Activated T-helper 1 cell treated with anti-CD3 and anti-CD28 coated beads, Interleukin-12 subunit alpha, Interleukin-12 subunit beta, Interleukin-2, Interleukin-4 antibody, amounts not matched to agents 30 ng/mL and 10 ng/mL and 1 ng/mL, durations not matched to agents 14 hours and 24 hours and 36 hours (primary cell): ENCODE data around the gene C6orf47. TPM values are rescaled to one million over a fixed set of nuclear protein-coding genes. Genes with fewer than 3 reads are reported as not detected.

Experiments used
- DNase-seq: peaks from one replicate; pipeline ENCODE4 v3.0.0; 2021; ENCODE audit warnings: low spot score
- H3K27ac Mint-ChIP-seq: one replicate; pipeline ENCODE4 v1.8.0; 2021; ENCODE audit warnings: mild to moderate bottlenecking, mixed read lengths
- H3K27me3 Mint-ChIP-seq: one replicate; pipeline ENCODE4 v1.8.0; 2022; ENCODE audit warnings: mild to moderate bottlenecking, moderate library complexity, mixed read lengths; ENCODE audit not compliant: insufficient read depth
- H3K36me3 Mint-ChIP-seq: one replicate; pipeline ENCODE4 v1.8.0; 2021; ENCODE audit warnings: low read depth, mixed read lengths
- H3K4me1 Mint-ChIP-seq: one replicate; pipeline ENCODE4 v1.8.0; 2021; ENCODE audit warnings: low read depth, mixed read lengths
- H3K4me3 Mint-ChIP-seq: one replicate; pipeline ENCODE4 v1.8.0; 2021; ENCODE audit warnings: mild to moderate bottlenecking, moderate library complexity, mixed read lengths
- H3K9me3 Mint-ChIP-seq: one replicate; pipeline ENCODE4 v1.8.0; 2021; ENCODE audit warnings: mixed read lengths
- intact Hi-C: fragments of 100-400 bp; cut with micrococcal nuclease; formaldehyde crosslinking; loops from one replicate; pipeline ENCODE4 v1.15.1; 2024
- total RNA-seq: library from RNA; stranded (reverse); gene quantifications from 2 replicates; pipeline ENCODE4 v1.2.3, GENCODE V29; 2022

C6orf47 gene
- total RNA-seq, 1 donor from 2014 or later = 18.1 TPM

DNA sequence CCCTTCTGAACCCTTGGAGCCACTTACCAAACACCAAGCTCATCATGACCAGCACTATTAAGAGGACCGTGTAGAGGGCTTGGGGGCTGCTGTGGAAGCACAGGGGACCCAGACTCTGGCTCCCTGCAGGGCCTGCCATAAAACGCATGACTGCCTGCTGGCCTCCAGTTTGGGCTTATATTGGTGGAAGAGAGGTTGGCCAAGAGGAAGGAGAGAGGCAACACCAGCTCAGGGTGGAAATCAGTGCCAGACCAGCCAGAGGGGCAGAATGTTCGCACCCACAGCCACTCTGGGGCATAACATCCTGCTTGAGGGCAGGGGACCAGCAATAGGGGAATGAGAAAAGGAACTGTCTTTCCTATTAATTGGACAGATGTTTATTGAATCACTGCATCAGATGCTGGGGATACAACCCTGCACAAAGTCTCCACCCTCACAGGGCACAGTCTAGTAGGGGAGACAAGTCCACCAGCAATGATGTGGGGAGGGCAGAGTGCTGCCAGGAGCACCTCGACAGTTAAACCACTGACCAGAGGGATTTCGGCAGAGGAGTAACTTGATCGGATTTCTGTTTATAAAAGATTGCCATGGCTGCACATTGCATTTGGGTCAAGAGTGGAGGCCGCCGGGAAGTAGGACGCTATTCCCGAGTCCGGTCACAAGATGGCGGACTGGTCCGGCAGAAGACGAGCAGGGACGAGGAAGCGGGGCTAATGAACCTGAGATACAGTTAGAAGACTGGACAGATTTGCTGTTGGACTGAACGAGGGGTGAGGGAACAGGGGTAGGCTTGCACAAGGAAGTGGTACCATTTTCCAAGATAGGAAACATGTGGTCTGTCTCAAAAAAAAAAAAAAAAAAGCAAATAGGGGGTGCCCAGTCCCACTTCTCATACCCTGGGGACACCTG, 19.9 kb upstream of the C6orf47 start, which contains the start of gene LY6G5C:
TSS of gene LY6G5C (minus strand) at position 842 of the 909 bp plus-strand sequence. CDS start at position 148, 694 bp downstream.
- intact Hi-C loops = loop anchor here (1.0 kb wide), 5 partner anchors 22 to 272 kb away; no protein-coding TSS in a partner anchor
- Mint-ChIP-seq H3K27me3 (no peaks in the 10 kb centered on the region), H3K4me1 (peaks cover 24% of the 10 kb centered on the region), H3K4me3 (peak within 1 kb of the TSS; percentile 80), H3K36me3 (peaks cover 9% of the 10 kb centered on the region), H3K27ac (peak within 1 kb of the TSS; percentile 73), H3K9me3 (no peaks in the 10 kb centered on the region)
- peak; percentile 30 for DNase-seq

- no peak overlapping the region for H3K27ac Mint-ChIP-seq
- H3K36me3 Mint-ChIP-seq = peaks cover 5% of the 10 kb centered on the region
- no peaks in the 10 kb centered on the region for H3K27me3 Mint-ChIP-seq
- intact Hi-C loops = no loop called here
- peaks cover 24% of the 10 kb centered on the region for H3K4me1 Mint-ChIP-seq
- no peaks in the 10 kb centered on the region for H3K9me3 Mint-ChIP-seq
- no peak for DNase-seq
- no peak overlapping the region for H3K4me3 Mint-ChIP-seq
These were observed 17.4 kb upstream of the C6orf47 start for GRCh38 chr6:31677955-31678354.

- no peak overlapping the region for H3K4me3 Mint-ChIP-seq
- intact Hi-C loops = no loop called here
- H3K9me3 Mint-ChIP-seq = no peaks in the 10 kb centered on the region
- H3K27ac Mint-ChIP-seq = no peak overlapping the region
- peaks cover 24% of the 10 kb centered on the region for H3K4me1 Mint-ChIP-seq
- peaks cover 13% of the 10 kb centered on the region for H3K36me3 Mint-ChIP-seq
- no peak for DNase-seq
- no peaks in the 10 kb centered on the region for H3K27me3 Mint-ChIP-seq
These were observed 16.3 kb upstream of the C6orf47 start for GRCh38 chr6:31676904-31677303.

GRCh38 chr6:31676322-31676903, 15.8 kb upstream of the C6orf47 start:
- no peak overlapping the region for H3K4me3 Mint-ChIP-seq
- peaks cover 20% of the 10 kb centered on the region for H3K4me1 Mint-ChIP-seq
- H3K27ac Mint-ChIP-seq = no peak overlapping the region
- intact Hi-C loops = no loop called here
- no peaks in the 10 kb centered on the region for H3K9me3 Mint-ChIP-seq
- DNase-seq = no peak
- H3K27me3 Mint-ChIP-seq = no peaks in the 10 kb centered on the region
- peaks cover 11% of the 10 kb centered on the region for H3K36me3 Mint-ChIP-seq

GRCh38 chr6:31669676-31670075, 9.1 kb upstream of the C6orf47 start, which contains the start of gene LY6G5B:
Gene LY6G5B, plus strand, starts transcription at chr6:31669976. Its CDS starts 975 bp downstream, at chr6:31670951.
- no peak for DNase-seq
- Mint-ChIP-seq H3K27me3 (no peaks in the 10 kb centered on the region), H3K4me3 (no peak within 1 kb of the TSS), H3K36me3 (peaks cover 55% of the 10 kb centered on the region), H3K4me1 (peaks cover 43% of the 10 kb centered on the region), H3K27ac (no peak within 1 kb of the TSS), H3K9me3 (no peaks in the 10 kb centered on the region)
- intact Hi-C loops = loop anchor here (10.0 kb wide), 2 partner anchors 1305 to 1535 kb away; partner anchors contain the start of genes HSD17B8, RING1, RXRB and SLC39A7

- intact Hi-C loops = loop anchor here (10.0 kb wide), 2 partner anchors 1308 to 1538 kb away; partner anchors contain the start of genes HSD17B8, RING1, RXRB and SLC39A7
- Mint-ChIP-seq H3K36me3 (peaks cover 65% of the 10 kb centered on the region), H3K27me3 (no peaks in the 10 kb centered on the region), H3K9me3 (no peaks in the 10 kb centered on the region), H3K4me1 (peaks cover 71% of the 10 kb centered on the region), H3K27ac (peak overlapping the region; percentile 90), H3K4me3 (peak overlapping the region; percentile 98)
- DNase-seq = no peak
These were observed 5.9 kb upstream of the C6orf47 start for GRCh38 chr6:31666337-31666965.

DNA sequence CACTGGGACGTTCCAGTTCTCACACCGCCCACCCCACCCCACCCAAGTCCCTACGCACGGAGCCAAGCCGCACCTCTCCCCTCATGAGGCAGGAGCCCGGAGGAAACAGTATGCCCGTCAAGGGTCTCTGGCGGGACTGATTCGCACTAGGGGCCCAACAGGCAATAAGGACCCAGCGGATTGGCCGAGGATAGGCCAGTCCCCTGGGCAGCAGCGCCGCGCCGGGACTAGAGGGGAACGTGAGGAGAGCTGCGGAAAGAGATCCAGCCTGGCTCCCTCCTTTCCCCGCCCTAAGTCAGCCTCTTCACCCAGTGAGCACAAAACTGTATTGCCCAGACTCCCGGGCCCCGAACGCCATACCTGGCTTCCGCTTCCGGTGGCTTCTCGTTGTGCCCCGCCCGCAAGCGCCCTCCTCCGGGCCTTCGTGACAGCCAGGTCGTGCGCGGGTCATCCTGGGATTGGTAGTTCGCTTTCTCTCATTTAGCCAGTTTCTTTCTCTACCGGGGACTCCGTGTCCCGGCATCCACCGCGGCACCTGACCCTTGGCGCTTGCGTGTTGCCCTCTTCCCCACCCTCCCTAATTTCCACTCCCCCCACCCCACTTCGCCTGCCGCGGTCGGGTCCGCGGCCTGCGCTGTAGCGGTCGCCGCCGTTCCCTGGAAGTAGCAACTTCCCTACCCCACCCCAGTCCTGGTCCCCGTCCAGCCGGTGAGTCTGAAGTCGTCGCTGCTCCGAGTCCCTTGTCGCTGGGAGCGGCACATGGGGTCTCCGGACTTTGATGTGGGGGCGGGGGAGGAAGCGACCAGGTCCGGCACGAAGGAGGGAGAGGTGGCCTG, 5.1 kb upstream of the C6orf47 start, which contains the start of gene CSNK2B:
TSS of gene CSNK2B (plus strand) at position 580 of the 836 bp plus-strand sequence. CDS start 752 bp downstream, outside the sequence.
- H3K27ac Mint-ChIP-seq = peak within 1 kb of the TSS; percentile 90
- H3K27me3 Mint-ChIP-seq = no peaks in the 10 kb centered on the region
- intact Hi-C loops = loop anchor here (1.0 to 10.0 kb wide), 18 partner anchors 13 to 1539 kb away; partner anchors contain the start of genes ABHD16A, AGPAT1, BAG6 and DDAH2
- DNase-seq = peak; percentile 98
- no peaks in the 10 kb centered on the region for H3K9me3 Mint-ChIP-seq
- peaks cover 68% of the 10 kb centered on the region for H3K36me3 Mint-ChIP-seq
- peak within 1 kb of the TSS; percentile 98 for H3K4me3 Mint-ChIP-seq
- H3K4me1 Mint-ChIP-seq = peaks cover 74% of the 10 kb centered on the region

GRCh38 chr6:31664790-31665500, 4.4 kb upstream of the C6orf47 start, which contains the start of gene GPANK1:
Gene GPANK1, minus strand, starts transcription at chr6:31664997. Its CDS starts 519 bp downstream, at chr6:31664478.
- Mint-ChIP-seq H3K4me1 (peaks cover 75% of the 10 kb centered on the region), H3K36me3 (peaks cover 65% of the 10 kb centered on the region)

DNA sequence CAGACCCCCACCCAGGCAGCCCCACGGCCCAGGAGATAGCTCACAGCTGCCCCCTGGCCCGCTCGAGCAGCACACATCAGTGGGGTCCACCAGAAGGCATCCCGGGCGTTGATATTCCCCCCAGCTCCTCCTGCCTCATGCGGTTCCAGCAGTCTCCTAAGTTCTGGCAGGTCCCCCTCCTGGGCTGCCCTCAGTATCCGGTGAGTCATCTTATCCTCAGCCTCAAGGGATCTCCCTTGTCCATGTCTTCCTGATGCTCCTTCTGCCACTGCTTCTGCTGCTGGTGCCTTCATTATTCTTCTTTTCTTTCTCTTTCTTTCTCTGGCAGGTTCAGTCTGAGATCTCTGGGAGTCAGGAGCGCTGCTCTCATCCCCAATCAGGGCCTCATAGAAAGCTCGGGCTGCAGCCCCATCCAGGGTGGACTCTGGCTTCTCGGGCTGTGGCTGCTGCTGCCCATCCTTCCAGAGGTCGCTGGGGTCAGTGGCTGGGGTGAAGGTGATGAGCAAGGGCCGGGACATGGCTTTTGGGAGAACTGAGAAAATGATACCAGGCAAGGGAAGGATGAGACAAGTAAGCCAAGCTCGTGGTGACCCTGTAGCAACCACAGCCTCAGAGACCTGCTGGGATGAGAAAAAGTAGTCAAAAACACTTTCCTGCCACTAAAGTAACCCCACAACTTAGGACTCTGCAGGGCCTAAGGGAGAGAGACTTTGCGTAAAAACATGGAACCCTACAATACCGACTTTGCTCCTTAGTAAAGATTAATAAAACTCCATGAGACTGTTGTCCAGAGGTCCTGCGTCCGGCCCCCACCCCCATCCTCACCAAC, 3.6 kb upstream of the C6orf47 start:
- no peaks in the 10 kb centered on the region for H3K9me3 Mint-ChIP-seq
- intact Hi-C loops = loop anchor here (2.0 to 10.0 kb wide), 4 partner anchors 169 to 1541 kb away; partner anchors contain the start of genes AGPAT1, HSD17B8, RING1 and RXRB
- H3K4me3 Mint-ChIP-seq = peak overlapping the region; percentile 98
- H3K36me3 Mint-ChIP-seq = peaks cover 62% of the 10 kb centered on the region
- no peak for DNase-seq
- peaks cover 83% of the 10 kb centered on the region for H3K4me1 Mint-ChIP-seq
- no peaks in the 10 kb centered on the region for H3K27me3 Mint-ChIP-seq
- H3K27ac Mint-ChIP-seq = peak overlapping the region; percentile 90

More at GRCh38 chr6:31664790-31665500, 4.4 kb upstream of the C6orf47 start, which contains the start of gene GPANK1:
- no peaks in the 10 kb centered on the region for H3K27me3 Mint-ChIP-seq
- intact Hi-C loops = loop anchor here (1.0 to 10.0 kb wide), 18 partner anchors 13 to 1540 kb away; partner anchors contain the start of genes ABHD16A, AGPAT1, BAG6 and DDAH2
- H3K4me3 Mint-ChIP-seq = peak within 1 kb of the TSS; percentile 98
- peak within 1 kb of the TSS; percentile 90 for H3K27ac Mint-ChIP-seq
- H3K9me3 Mint-ChIP-seq = no peaks in the 10 kb centered on the region
- DNase-seq = peak; percentile 88

GRCh38 chr6:31663126-31663960, 2.8 kb upstream of the C6orf47 start:
- peak overlapping the region; percentile 98 for H3K4me3 Mint-ChIP-seq
- no peaks in the 10 kb centered on the region for H3K9me3 Mint-ChIP-seq
- peaks cover 84% of the 10 kb centered on the region for H3K4me1 Mint-ChIP-seq
- H3K27me3 Mint-ChIP-seq = no peaks in the 10 kb centered on the region
- peak overlapping the region; percentile 90 for H3K27ac Mint-ChIP-seq
- DNase-seq = no peak
- intact Hi-C loops = loop anchor here (10.0 kb wide), 2 partner anchors 1311 to 1541 kb away; partner anchors contain the start of genes HSD17B8, RING1, RXRB and SLC39A7
- peaks cover 59% of the 10 kb centered on the region for H3K36me3 Mint-ChIP-seq
